GM19395 (cell line): ENCODE measurements around the gene PLD1.
"Not testable (repeated sequence)": the region's sequence is repeated elsewhere in the genome, so short reads cannot be mapped to it uniquely, and the experiment has no call there.

Source experiments
- ATAC-seq: cut with Tn5 transposase; IDR thresholded peaks from one replicate; pipeline ENCODE4 v1.9.1; 2021; ENCODE audit warnings: mild to moderate bottlenecking, moderate library complexity; ENCODE audit not compliant: unreplicated experiment

PLD1 gene

DNA sequence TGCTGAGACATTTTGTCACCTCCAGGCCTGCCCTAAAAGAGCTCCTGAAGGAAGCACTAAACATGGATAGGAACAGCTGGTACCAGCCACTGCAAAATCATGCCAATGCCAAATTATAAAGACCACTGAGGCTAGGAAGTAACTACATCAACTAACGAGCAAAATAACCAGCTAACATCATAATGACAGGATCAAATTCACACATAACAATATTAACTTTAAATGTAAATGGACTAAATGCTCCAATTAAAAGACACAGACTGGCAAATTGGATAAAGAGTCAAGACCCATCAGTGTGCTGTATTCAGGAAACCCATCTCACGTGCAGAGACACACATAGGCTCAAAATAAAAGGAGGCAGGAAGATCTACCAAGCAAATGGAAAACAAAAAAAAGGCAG, 183.5 kb downstream of the PLD1 start:
- not testable (repeated sequence) for ATAC-seq

DNA sequence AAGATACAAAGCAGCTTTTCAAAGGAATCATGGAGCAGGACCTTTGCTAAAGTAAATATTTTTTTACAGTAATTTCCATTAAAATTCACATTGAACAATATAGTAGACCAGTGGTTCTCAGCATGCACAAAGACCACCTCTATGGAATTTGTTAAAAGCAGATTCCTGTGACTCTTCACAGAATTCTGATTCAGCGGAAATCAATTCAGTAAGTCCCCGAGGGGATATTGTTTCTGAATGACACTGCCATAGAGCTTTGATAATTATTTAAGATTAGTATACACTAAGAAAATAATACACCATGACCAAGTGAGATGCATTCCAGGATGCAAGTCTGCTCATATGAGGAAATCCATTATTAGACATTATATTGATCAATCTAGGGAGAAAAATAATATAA, 188.2 kb downstream of the PLD1 start:
- no peak for ATAC-seq

DNA sequence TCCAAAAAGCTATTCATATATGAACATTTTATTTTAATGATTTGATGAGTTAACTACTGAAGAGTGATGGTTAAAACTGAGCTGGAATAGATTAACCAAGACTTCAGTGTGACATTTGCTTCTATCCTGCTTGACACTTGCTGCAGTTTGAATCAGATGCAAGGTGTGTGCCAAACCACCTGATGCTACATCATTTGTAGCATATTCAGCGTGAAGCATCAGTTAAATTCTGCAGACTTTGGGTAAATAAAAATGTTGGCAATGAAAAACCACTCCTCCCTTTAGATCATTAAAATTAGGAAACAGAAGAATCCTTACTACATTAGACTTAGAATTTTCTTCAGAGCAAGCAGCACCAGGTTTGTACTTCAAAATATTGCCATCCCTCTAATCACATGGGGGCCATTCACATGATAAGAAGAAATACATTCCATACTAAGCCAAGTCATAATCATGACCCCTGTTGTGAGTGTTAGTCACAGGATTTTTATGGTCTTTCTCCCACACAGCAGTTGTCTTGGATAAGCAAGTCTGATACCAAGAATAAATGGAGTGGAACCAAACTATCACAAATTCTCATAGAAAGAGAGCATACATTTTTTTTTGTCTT, 189.4 kb downstream of the PLD1 start:
- no peak for ATAC-seq

GRCh38 chr3:171616798-171617197, 193.5 kb downstream of the PLD1 start:
- no peak for ATAC-seq

GRCh38 chr3:171615686-171616085, 194.6 kb downstream of the PLD1 start:
- no peak for ATAC-seq

DNA sequence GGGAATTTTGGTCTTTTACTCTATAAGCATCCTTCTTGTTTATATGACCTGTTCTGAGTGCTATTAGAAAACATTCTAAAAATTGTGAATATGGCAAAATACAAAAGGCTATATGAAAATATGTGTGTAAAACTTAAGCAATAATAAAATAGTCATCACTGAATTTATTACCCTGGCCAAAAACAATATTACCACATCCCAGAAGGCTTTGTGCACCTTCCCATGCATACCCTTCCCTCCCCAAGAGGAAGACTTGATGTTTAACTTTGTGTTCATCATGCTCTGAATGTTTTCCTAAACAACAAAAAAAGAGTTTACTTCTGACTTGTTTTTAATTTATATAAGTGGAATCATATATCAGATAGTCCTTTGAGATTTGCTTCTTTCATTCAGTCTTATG, 195.0 kb downstream of the PLD1 start:
- no peak for ATAC-seq

DNA sequence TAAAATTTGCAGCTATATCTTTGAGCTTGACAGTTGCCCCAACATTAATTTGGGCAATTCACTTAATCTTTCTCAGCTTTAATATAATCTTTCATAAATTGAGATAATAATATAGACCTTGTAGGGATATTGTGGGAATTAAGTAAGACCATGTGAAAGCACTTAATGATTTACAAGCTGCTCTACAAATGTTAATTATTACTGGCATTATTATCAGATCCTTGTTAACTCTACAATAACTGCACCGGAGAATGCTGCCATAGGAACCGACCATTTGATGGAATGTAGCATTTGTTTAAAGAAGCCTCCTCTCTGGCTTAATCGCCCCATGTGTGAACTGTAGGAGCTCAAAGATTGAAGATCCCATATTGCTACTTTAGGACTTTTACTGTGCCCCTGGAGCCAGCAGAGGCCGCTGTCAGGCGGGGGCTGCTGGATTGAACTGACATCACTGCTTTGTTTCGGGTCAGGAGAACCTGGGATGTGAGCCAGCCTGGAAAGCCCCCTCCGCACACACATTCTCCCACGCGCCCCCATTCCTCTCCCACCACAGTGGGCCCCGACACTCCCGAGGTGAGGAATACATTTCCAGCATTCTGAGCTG, 195.9 kb downstream of the PLD1 start:
- ATAC-seq: no peak

- ATAC-seq: no peak
Measured at GRCh38 chr3:171607452-171607851, 202.8 kb downstream of the PLD1 start.

GRCh38 chr3:171606151-171606751, 204.0 kb downstream of the PLD1 start:
- no peak for ATAC-seq

GRCh38 chr3:171604370-171604769, 205.9 kb downstream of the PLD1 start:
- no peak for ATAC-seq

DNA sequence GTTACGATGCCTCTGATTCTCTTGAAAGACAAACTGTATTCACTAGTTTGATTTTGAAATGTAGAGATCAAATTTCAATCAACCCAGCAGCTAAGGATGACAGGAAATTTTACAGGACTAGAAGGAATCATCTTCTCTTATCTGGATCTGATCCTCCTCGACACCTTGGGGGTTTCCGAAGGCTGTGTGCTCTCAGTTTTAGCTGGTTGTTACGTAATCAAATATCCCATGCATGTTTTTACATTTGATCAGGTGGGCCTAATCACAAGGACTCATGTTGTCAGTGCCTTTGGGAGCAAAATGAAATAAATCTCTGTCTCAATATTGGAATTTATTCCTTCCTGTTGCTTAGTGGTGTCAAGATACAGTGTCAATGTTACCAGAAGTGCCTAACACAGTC, 208.2 kb downstream of the PLD1 start:
- ATAC-seq: no peak

- no peak for ATAC-seq
Measured at GRCh38 chr3:171600030-171600429, 210.3 kb downstream of the PLD1 start.

- ATAC-seq: no peak
Measured at GRCh38 chr3:171598990-171599389, 211.3 kb downstream of the PLD1 start.

DNA sequence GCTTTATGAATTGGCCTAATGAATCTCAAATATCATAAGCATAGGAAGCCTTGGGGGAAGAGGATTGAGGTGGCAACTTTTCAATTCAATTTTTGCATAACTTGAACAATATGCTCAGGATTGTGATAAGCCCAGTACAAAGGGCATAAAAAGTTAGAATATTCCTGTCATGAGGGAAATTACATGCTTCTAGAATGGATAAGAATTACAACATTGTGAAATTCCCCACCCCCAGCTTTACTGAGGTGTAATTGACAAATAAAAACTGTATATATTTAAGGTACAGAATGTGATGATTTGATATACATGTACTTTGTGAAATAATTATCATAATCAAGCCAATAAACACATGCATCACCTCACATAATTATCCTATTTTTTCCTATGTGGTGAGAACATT, 217.5 kb downstream of the PLD1 start:
- no peak for ATAC-seq

- no peak for ATAC-seq
Measured at GRCh38 chr3:171591070-171591469, 219.2 kb downstream of the PLD1 start.

DNA sequence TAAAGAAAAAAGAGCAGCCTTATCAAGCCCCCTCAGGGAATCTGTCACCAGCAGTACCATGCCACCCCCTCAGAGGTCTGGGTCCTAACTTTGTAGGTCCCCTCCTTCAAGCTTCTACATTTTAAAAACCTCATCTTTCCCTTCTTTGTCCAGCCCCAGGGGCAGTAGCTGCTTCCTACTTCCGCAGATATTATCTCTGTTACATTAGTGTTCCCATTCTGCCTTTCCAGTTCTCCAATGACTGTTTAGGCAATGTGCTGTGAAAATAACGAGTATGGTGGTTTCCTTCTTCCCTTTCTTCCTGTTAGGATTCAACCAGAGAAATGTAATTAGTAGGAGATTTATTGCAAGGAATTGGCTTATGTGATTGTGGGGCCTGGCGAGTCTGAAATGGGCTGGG, 224.0 kb downstream of the PLD1 start:
- no peak for ATAC-seq

DNA sequence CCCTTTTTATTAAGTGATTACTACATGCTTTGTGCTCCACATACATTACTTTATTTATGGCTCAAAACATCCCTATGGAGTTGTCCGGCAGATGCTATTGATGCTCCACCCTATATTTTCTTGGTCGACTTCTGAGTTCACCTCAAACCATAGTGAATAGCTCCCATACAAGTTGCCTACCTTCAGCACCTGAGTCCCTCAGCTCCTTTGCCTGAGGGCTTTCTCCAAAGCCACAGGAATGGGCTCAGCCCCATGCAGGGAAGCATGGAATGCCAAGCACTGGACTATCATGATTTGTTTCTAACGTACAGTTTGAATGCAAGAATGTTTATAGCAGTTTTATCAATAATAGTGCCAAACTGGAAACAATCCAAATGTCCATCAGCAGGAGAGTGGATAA, 225.2 kb downstream of the PLD1 start:
- ATAC-seq: no peak

- no peak for ATAC-seq
Measured at GRCh38 chr3:171584100-171584499, 226.2 kb downstream of the PLD1 start.

- ATAC-seq: no peak
Measured at GRCh38 chr3:171574556-171575240, 235.6 kb downstream of the PLD1 start.

- ATAC-seq: no peak
Measured at GRCh38 chr3:171569571-171570132, 240.6 kb downstream of the PLD1 start.

DNA sequence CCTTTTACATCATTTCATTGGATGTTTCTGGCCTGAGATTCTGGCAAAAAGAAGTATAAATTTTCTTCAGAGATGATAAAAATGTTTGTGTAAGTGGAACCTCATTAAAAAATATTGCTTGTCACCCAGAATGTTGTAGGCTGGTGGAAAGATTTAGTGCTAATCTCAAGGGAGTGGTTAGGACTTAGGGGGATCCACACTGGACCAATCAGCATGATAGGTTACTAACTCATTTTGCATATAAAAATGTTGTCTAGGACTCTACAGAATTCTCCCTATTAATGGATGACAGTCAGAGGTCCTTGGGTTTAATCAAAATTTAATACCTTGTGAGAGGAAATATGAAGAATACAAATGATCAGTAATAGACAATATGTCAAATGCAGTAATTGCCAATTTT, 241.5 kb downstream of the PLD1 start:
- ATAC-seq: no peak
